GM19324 (cell line): ENCODE results near the gene DNAJC17.

Source experiments
- ATAC-seq: cut with Tn5 transposase; IDR thresholded peaks from one replicate; pipeline ENCODE4 v1.9.1; 2021; ENCODE audit warnings: mild to moderate bottlenecking, moderate library complexity; ENCODE audit not compliant: unreplicated experiment, low FRiP score

DNAJC17 gene

GRCh38 chr15:40793216-40793989, 13.9 kb downstream of the DNAJC17 start:
- no peak for ATAC-seq

GRCh38 chr15:40792394-40792793, 14.9 kb downstream of the DNAJC17 start:
- no peak for ATAC-seq

- ATAC-seq = no peak
Measured at GRCh38 chr15:40790718-40791117, 16.6 kb downstream of the DNAJC17 start.

GRCh38 chr15:40789999-40790398, 17.3 kb downstream of the DNAJC17 start:
- no peak for ATAC-seq

- no peak for ATAC-seq
Measured at GRCh38 chr15:40789119-40789518, 18.2 kb downstream of the DNAJC17 start.

- ATAC-seq = no peak
Measured at GRCh38 chr15:40787991-40788390, 19.3 kb downstream of the DNAJC17 start.

GRCh38 chr15:40787344-40787841, 19.9 kb downstream of the DNAJC17 start:
- no peak for ATAC-seq

GRCh38 chr15:40785814-40786213, 21.5 kb downstream of the DNAJC17 start:
- ATAC-seq = no peak

GRCh38 chr15:40785164-40785563, 22.1 kb downstream of the DNAJC17 start:
- ATAC-seq = no peak

- ATAC-seq = peak; percentile 62
Measured at GRCh38 chr15:40782609-40783227, 24.6 kb downstream of the DNAJC17 start.

- no peak for ATAC-seq
Measured at GRCh38 chr15:40776537-40777141, 30.6 kb downstream of the DNAJC17 start.

- no peak for ATAC-seq
Measured at GRCh38 chr15:40775740-40776536, 31.3 kb downstream of the DNAJC17 start.

- no peak for ATAC-seq
Measured at GRCh38 chr15:40775007-40775406, 32.3 kb downstream of the DNAJC17 start.

GRCh38 chr15:40773902-40774301, 33.4 kb downstream of the DNAJC17 start:
- ATAC-seq = no peak

GRCh38 chr15:40773496-40773895, 33.8 kb downstream of the DNAJC17 start:
- ATAC-seq = no peak

GRCh38 chr15:40772014-40772413, 35.3 kb downstream of the DNAJC17 start:
- no peak for ATAC-seq

GRCh38 chr15:40771242-40771641, 36.0 kb downstream of the DNAJC17 start:
- no peak for ATAC-seq

GRCh38 chr15:40770147-40770721, 37.0 kb downstream of the DNAJC17 start:
- no peak for ATAC-seq

GRCh38 chr15:40769274-40770146, 37.8 kb downstream of the DNAJC17 start, which contains the start of gene C15orf62:
Gene C15orf62, plus strand, starts transcription at chr15:40769980. Its CDS starts 516 bp downstream, at chr15:40770496.
- ATAC-seq = no peak
